NCI-H345 treated with DMSO at 0.1 percent for 48 hours (cell line): ENCODE results near the gene MID1.

Source experiments
- DNase-seq: peaks from one replicate; lab custom pipeline; 2025; ENCODE audit not compliant: unreplicated experiment; lab: John Stamatoyannopoulos, UW

Gene MID1

GRCh38 chrX:10620121-10620699 lies at the start of gene MID1:
MID1 (minus strand) TSS chrX:10620585; CDS start chrX:10567547, 53,038 bp downstream.
- DNase-seq: peak; percentile 63

- no peak for DNase-seq
Measured at GRCh38 chrX:10667143-10667542, 46.8 kb upstream of the MID1 start.

GRCh38 chrX:10666102-10666501 lies 45.7 kb upstream of the MID1 start:
- no peak for DNase-seq

GRCh38 chrX:10665681-10666080 lies 45.3 kb upstream of the MID1 start:
- no peak for DNase-seq

GRCh38 chrX:10660171-10660570 lies 39.8 kb upstream of the MID1 start:
- DNase-seq: no peak

GRCh38 chrX:10656214-10656613 lies 35.8 kb upstream of the MID1 start:
- peak; percentile 83 for DNase-seq

- no peak for DNase-seq
Measured at GRCh38 chrX:10654960-10655359, 34.6 kb upstream of the MID1 start.

GRCh38 chrX:10653302-10653701 lies 32.9 kb upstream of the MID1 start:
- DNase-seq: no peak

- DNase-seq: no peak
Measured at GRCh38 chrX:10649265-10649664, 28.9 kb upstream of the MID1 start.

- no peak for DNase-seq
Measured at GRCh38 chrX:10648614-10649013, 28.2 kb upstream of the MID1 start.

- DNase-seq: no peak
Measured at GRCh38 chrX:10636851-10637250, 16.5 kb upstream of the MID1 start.

GRCh38 chrX:10636337-10636736 lies 16.0 kb upstream of the MID1 start:
- DNase-seq: no peak

- DNase-seq: no peak
Measured at GRCh38 chrX:10634392-10635161, 14.2 kb upstream of the MID1 start.

- no peak for DNase-seq
Measured at GRCh38 chrX:10633722-10634121, 13.3 kb upstream of the MID1 start.

GRCh38 chrX:10631416-10632145 lies 11.2 kb upstream of the MID1 start:
- DNase-seq: no peak

GRCh38 chrX:10630320-10630719 lies 9.9 kb upstream of the MID1 start:
- no peak for DNase-seq

- no peak for DNase-seq
Measured at GRCh38 chrX:10629905-10630304, 9.5 kb upstream of the MID1 start.

- no peak for DNase-seq
Measured at GRCh38 chrX:10628906-10629305, 8.5 kb upstream of the MID1 start.

- DNase-seq: no peak
Measured at GRCh38 chrX:10622197-10622596, 1.8 kb upstream of the MID1 start.

- DNase-seq: no peak
Measured at GRCh38 chrX:10619425-10620046, 849 bp downstream of the MID1 start.

- DNase-seq: no peak
Measured at GRCh38 chrX:10618961-10619360, 1.4 kb downstream of the MID1 start.

GRCh38 chrX:10617999-10618351 lies 2.4 kb downstream of the MID1 start:
- no peak for DNase-seq
